ENCODE measurements around the gene RELA.

DNA sequence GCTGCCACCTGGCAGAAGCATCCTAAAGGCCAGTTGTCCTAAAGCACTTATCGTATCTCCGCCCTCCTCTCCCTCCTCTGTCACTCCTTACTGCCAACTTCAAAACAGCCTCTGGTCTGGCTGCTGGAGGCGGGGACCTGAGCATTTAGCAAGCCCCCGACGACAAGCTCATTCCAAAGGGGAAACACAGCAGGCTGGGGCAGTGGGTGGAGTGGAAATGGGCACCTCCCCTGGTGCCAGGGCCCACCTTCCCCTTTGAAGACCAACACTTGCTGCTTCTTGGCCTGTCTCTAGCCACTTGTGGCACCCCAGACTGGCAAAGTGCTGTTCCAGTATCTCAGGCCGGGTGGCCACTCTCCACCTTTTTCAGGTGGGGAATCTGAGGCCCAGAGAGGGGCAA is 52.3 kb downstream of the RELA start:
- TF ChIP-seq, protein P1, sequence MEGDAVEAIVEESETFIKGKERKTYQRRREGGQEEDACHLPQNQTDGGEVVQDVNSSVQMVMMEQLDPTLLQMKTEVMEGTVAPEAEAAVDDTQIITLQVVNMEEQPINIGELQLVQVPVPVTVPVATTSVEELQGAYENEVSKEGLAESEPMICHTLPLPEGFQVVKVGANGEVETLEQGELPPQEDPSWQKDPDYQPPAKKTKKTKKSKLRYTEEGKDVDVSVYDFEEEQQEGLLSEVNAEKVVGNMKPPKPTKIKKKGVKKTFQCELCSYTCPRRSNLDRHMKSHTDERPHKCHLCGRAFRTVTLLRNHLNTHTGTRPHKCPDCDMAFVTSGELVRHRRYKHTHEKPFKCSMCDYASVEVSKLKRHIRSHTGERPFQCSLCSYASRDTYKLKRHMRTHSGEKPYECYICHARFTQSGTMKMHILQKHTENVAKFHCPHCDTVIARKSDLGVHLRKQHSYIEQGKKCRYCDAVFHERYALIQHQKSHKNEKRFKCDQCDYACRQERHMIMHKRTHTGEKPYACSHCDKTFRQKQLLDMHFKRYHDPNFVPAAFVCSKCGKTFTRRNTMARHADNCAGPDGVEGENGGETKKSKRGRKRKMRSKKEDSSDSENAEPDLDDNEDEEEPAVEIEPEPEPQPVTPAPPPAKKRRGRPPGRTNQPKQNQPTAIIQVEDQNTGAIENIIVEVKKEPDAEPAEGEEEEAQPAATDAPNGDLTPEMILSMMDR (IDR thresholded peaks at IDR 0.05; ENCODE audit: extremely low read depth in 1 of 2, insufficient read depth in 1 of 2, low read depth in 1 of 2, low read length in 2 of 2), result no peak
- no peak for TF ChIP-seq POLR2A (IDR thresholded peaks at IDR 0.05; ENCODE audit: low read depth, low read length)
- no peak for TF ChIP-seq POLR2AphosphoS5 (IDR thresholded peaks at IDR 0.05; ENCODE audit: insufficient read depth, low read depth, low read length)
- TF ChIP-seq GATA2 (IDR thresholded peaks at IDR 0.05; ENCODE audit: insufficient read depth, insufficient read length, low read depth, low read length), result no peak
- TF ChIP-seq EZH2 (IDR thresholded peaks at IDR 0.05; ENCODE audit: borderline replicate concordance, low read depth, low read length, severe bottlenecking), result no peak
- TF ChIP-seq, protein P2, sequence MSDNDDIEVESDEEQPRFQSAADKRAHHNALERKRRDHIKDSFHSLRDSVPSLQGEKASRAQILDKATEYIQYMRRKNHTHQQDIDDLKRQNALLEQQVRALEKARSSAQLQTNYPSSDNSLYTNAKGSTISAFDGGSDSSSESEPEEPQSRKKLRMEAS (IDR thresholded peaks at IDR 0.05; ENCODE audit: insufficient read depth, insufficient read length), result no peak
- no peak for TF ChIP-seq FOS (IDR thresholded peaks at IDR 0.05; ENCODE audit: borderline replicate concordance, insufficient read depth, low read length)

Data from endothelial cell of umbilical vein (primary cell).